DMS53 (cell line): ENCODE measurements around the gene RAF1.
A peak's percentile ranks its signal among the peaks of the same experiment; 100 is the strongest.
"Not testable (repeated sequence)": the region's sequence is repeated elsewhere in the genome, so short reads cannot be mapped to it uniquely, and the experiment has no call there.

Experiments
- DNase-seq: peaks from one replicate; lab custom pipeline; 2025; lab: John Stamatoyannopoulos, UW

Gene RAF1

DNA sequence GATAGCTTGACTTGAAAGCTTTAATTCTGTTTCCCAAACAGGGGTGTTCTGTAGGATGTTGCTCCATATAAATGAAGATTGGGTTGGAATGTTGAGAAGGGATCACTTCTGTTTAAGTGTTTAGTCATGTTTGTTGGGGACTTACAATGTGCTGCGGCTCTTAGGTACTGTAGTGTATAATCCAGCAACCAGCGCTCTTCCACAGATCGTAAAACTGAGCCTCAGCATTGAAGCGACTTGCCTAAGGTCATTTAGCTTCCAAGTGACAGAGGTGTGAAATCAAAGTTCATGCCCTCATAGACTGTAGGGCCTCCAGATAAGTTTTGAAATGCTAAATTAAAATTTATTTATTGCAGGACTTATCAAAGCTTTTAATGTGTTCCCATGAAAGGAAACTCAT is 105.2 kb downstream of the RAF1 start:
- DNase-seq = no peak

GRCh38 chr3:12557473-12558100 is 106.3 kb downstream of the RAF1 start:
- DNase-seq = no peak

DNA sequence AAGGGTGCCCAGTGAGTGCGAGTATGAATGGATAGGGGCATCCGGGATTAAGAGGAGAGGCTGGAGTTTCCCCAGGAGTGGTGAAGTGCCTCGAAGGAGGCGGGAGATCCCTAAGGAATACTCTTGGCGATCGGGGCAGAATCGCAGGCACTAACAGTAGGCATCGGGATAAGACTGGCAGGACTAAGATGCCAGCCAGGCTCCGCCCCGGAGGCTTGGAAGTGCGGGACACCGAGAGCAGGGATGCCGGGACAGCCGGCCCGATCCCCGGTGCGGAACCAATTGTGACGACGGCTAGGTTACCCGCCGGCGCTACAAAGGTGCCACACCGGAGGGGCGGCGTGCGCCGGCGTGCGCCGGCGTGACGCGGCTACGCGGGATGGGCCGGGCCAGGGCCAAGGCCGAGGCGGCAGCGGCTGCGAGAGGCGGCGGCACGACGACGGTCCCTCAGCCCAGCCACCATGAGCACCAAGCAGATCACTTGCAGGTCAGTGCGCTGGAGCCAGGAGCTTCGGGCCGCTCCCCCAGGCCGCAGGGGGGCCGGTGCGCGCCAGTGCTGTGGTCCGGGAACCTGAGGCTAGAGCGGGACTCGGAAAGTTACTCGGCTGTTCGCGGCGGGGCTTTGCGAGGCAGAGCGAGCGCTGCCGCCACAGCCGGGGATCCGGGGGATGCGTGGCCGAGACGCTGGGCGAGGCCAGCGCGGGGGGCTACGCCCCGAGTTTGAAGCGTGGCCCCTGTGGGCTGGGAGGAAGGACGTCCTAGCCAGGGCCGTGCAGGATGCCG is 107.0 kb downstream of the RAF1 start, which contains the start of gene MKRN2:
MKRN2 (plus strand) TSS at position 398 of the 783 bp plus-strand sequence; CDS start at position 462, 64 bp downstream.
- peak; percentile 82 for DNase-seq

GRCh38 chr3:12556314-12556689 is 107.6 kb downstream of the RAF1 start:
- DNase-seq = no peak

DNA sequence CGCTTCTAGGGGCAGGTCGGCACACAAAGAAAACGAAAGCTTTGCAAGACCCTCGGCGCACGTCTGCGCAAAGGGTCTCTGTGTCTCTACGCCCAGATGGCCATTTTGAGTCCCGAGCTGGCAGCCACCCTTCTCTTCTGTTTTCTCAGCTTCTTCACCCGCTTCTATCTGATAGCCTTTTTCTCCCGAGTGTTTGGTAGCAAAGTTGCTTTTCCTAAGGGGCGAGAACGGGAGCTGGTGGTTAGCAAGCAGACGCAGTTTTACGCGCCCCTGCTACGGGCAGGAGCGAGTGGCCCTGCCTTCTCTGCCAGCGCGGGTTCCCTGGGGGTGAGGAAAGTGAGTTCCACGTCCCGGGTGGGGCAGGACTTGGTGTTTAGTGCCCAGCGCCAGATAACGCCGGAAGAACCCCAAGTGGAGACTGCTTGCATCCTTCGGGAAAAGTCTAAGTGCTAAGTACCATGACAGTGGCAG is 110.0 kb downstream of the RAF1 start:
- peak; percentile 39 for DNase-seq

- DNase-seq = no peak
Measured at GRCh38 chr3:12549971-12550760, 113.8 kb downstream of the RAF1 start.

DNA sequence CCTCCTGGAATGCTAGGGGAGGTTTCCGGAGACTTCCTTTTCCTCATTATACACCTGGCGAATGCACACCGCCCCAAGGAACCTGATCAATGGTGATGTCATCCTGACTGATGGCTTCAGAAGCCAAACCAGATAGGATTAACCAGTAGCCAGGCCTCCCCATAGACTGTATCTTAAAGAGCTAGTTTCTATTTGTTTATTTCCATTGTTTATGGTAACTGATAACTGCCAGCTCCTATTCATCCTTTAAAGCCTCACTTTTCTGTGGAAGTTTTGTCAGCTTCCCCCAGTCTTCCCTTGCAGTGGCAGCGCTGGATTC is 118.5 kb downstream of the RAF1 start, which contains the start of gene MKRN2OS:
MKRN2OS (minus strand) TSS at position 27 of the 319 bp plus-strand sequence. CDS start 35 bp downstream, outside the sequence.
- peak; percentile 15 for DNase-seq

GRCh38 chr3:12544652-12545472 is 119.1 kb downstream of the RAF1 start:
- DNase-seq = no peak

DNA sequence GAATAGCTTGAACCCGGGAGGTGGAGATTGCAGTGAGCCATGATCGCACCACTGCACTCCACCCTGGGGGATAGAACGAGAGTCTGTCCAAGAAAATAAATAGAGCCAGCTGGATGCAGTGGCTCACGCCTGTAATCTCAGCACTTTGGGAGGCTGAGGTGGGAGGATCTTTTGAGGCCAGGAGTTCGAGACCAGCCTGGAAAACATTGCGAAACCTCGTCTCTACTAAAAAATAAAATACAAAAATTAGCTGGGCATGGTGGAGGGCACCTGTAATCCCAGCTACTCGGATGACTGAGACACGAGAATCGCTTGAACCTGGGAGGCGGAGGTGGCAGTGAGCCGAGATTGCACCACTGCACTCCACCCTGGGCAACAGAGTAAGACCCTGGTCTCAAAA is 120.4 kb downstream of the RAF1 start:
- DNase-seq = not testable (repeated sequence)

GRCh38 chr3:12541625-12542024 is 122.3 kb downstream of the RAF1 start:
- DNase-seq = no peak

DNA sequence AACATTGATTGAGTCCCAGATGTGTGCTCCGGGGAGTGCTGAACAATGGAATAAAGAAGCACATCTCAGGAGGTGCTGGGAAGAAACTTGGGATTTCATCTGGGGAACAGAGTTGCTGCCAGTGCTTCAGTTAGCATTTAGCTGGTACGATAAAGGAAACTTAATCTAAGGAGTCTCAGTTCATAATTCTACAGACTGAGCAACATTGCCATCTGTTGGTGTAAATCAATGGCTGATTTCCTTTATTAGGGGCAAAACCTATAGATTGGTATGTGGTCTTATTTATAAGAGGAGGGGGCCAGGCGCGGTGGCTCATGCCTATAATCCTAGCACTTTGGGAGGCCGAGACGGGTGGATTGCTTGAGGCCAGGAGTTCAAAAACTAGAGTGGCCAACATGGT is 127.5 kb downstream of the RAF1 start:
- DNase-seq = no peak
